GM21529 (cell line): ENCODE results near the gene NCOA1.
"Not testable (repeated sequence)": the region's sequence is repeated elsewhere in the genome, so short reads cannot be mapped to it uniquely, and the experiment has no call there.

Source experiments
- ATAC-seq: cut with Tn5 transposase; IDR thresholded peaks from one replicate; pipeline ENCODE4 v1.9.1; 2021; ENCODE audit not compliant: unreplicated experiment

The NCOA1 gene

GRCh38 chr2:24531610-24532009 is 40.6 kb downstream of the NCOA1 start:
- ATAC-seq = not testable (repeated sequence)

GRCh38 chr2:24532057-24532456 is 41.0 kb downstream of the NCOA1 start:
- not testable (repeated sequence) for ATAC-seq

- not testable (repeated sequence) for ATAC-seq
Measured at GRCh38 chr2:24533574-24533973, 42.5 kb downstream of the NCOA1 start.

- ATAC-seq = no peak
Measured at GRCh38 chr2:24538720-24539119, 47.7 kb downstream of the NCOA1 start.

GRCh38 chr2:24539258-24539657 is 48.2 kb downstream of the NCOA1 start:
- no peak for ATAC-seq

- ATAC-seq = no peak
Measured at GRCh38 chr2:24540011-24540477, 49.0 kb downstream of the NCOA1 start.

GRCh38 chr2:24541621-24542020 is 50.6 kb downstream of the NCOA1 start:
- ATAC-seq = no peak

- ATAC-seq = no peak
Measured at GRCh38 chr2:24542269-24542872, 51.3 kb downstream of the NCOA1 start.

GRCh38 chr2:24543252-24543651 is 52.2 kb downstream of the NCOA1 start:
- ATAC-seq = no peak

GRCh38 chr2:24544456-24545115 is 53.5 kb downstream of the NCOA1 start:
- ATAC-seq = no peak

- no peak for ATAC-seq
Measured at GRCh38 chr2:24546669-24547068, 55.6 kb downstream of the NCOA1 start.

GRCh38 chr2:24548058-24548457 is 57.0 kb downstream of the NCOA1 start:
- no peak for ATAC-seq

- ATAC-seq = not testable (repeated sequence)
Measured at GRCh38 chr2:24550301-24550700, 59.2 kb downstream of the NCOA1 start.

- no peak for ATAC-seq
Measured at GRCh38 chr2:24551016-24551415, 60.0 kb downstream of the NCOA1 start.

- ATAC-seq = no peak
Measured at GRCh38 chr2:24552836-24553235, 61.8 kb downstream of the NCOA1 start.

GRCh38 chr2:24558781-24559472 is 67.9 kb downstream of the NCOA1 start:
- no peak for ATAC-seq

GRCh38 chr2:24559473-24560113 is 68.5 kb downstream of the NCOA1 start:
- ATAC-seq = no peak

GRCh38 chr2:24565537-24565936 is 74.5 kb downstream of the NCOA1 start:
- no peak for ATAC-seq

GRCh38 chr2:24566209-24566608 is 75.2 kb downstream of the NCOA1 start:
- no peak for ATAC-seq

GRCh38 chr2:24566630-24567029 is 75.6 kb downstream of the NCOA1 start:
- no peak for ATAC-seq

- ATAC-seq = no peak
Measured at GRCh38 chr2:24568551-24568950, 77.5 kb downstream of the NCOA1 start.

- ATAC-seq = not testable (repeated sequence)
Measured at GRCh38 chr2:24569565-24569964, 78.5 kb downstream of the NCOA1 start.
